OCI-LY1 (cell line): ENCODE results near the gene GEMIN4.

ENCODE experiments used
- H2AFZ ChIP-seq: fragments of 200-600 bp; sonication (generic), shearing (Covaris generic); 2 replicates; pipeline ENCODE4 v1.6.0; 2014; ENCODE audit warnings: antibody characterized with exemption, mild to moderate bottlenecking, low read length
- H3F3A ChIP-seq: fragments of 200-600 bp; sonication (generic), shearing (Covaris generic); 2 replicates; pipeline ENCODE4 v1.6.0; 2014; ENCODE audit warnings: mild to moderate bottlenecking, antibody characterized with exemption, low read length, moderate library complexity; ENCODE audit not compliant: insufficient read depth
- H3K27ac ChIP-seq: fragments of 200-600 bp; sonication (generic); 2 replicates; pipeline ENCODE4 v1.5.1; 2014; ENCODE audit warnings: low read length, mixed run types, mild to moderate bottlenecking, low read depth; ENCODE audit not compliant: poor library complexity, severe bottlenecking
- H3K27me3 ChIP-seq: fragments of 200-600 bp; sonication (generic); 2 replicates; pipeline ENCODE4 v1.6.0; 2014; ENCODE audit warnings: antibody characterized with exemption, mild to moderate bottlenecking, low read length, moderate library complexity; ENCODE audit not compliant: insufficient read depth
- H3K36me3 ChIP-seq: fragments of 200-600 bp; sonication (generic); 2 replicates; pipeline ENCODE4 v1.6.1; 2014; ENCODE audit warnings: mild to moderate bottlenecking, antibody characterized with exemption, low read length, moderate library complexity, mixed read lengths; ENCODE audit not compliant: insufficient read depth
- H3K4me1 ChIP-seq: fragments of 200-600 bp; sonication (generic); 2 replicates; pipeline ENCODE4 v1.5.1; 2014; ENCODE audit warnings: mild to moderate bottlenecking, low read length, moderate library complexity; ENCODE audit not compliant: insufficient read depth, severe bottlenecking
- H3K4me2 ChIP-seq: fragments of 200-600 bp; sonication (generic), shearing (Covaris generic); 2 replicates; pipeline ENCODE4 v1.6.1; 2014; ENCODE audit warnings: low read length
- H3K4me3 ChIP-seq: fragments of 200-600 bp; sonication (generic); 2 replicates; pipeline ENCODE4 v1.5.1; 2014; ENCODE audit warnings: low read length, low read depth, mild to moderate bottlenecking, mixed read lengths; ENCODE audit not compliant: poor library complexity, severe bottlenecking
- H3K79me2 ChIP-seq: fragments of 200-600 bp; shearing (Covaris generic); 2 replicates; pipeline ENCODE4 v1.6.1; 2016; ENCODE audit warnings: mixed run types, low read length, mixed read lengths; ENCODE audit not compliant: insufficient read depth
- H3K9ac ChIP-seq: fragments of 200-600 bp; sonication (generic), shearing (Covaris generic); 2 replicates; pipeline ENCODE4 v1.6.1; 2014; ENCODE audit warnings: mild to moderate bottlenecking, low read length, mixed read lengths
- H3K9me2 ChIP-seq: fragments of 200-600 bp; sonication (generic), shearing (Covaris generic); 2 replicates; pipeline ENCODE4 v1.6.1; 2014; ENCODE audit warnings: low read depth, mild to moderate bottlenecking, low read length, mixed read lengths
- H3K9me3 ChIP-seq: fragments of 200-600 bp; shearing (Covaris generic); 2 replicates; pipeline ENCODE4 v1.6.1; 2014; ENCODE audit warnings: low read length, mixed read lengths
- H4K20me1 ChIP-seq: fragments of 200-600 bp; sonication (generic), shearing (Covaris generic); 2 replicates; pipeline ENCODE4 v1.6.0; 2016; ENCODE audit warnings: mild to moderate bottlenecking, low read length; ENCODE audit not compliant: insufficient read depth
- CTCF ChIP-seq: fragments of 200-600 bp; sonication (generic), shearing (Covaris generic); IDR thresholded peaks from 2 replicates; pipeline ENCODE4 v1.5.1; 2017; ENCODE audit warnings: mild to moderate bottlenecking, antibody characterized with exemption, low read length, moderate library complexity, mixed read lengths
- EZH2 ChIP-seq: fragments of 200-600 bp; sonication (generic), shearing (Covaris generic); IDR thresholded peaks from 2 replicates; pipeline ENCODE4 v1.8.0; 2017; ENCODE audit warnings: borderline replicate concordance, mixed run types, mild to moderate bottlenecking, antibody characterized with exemption, low read length, moderate library complexity, mixed read lengths

GEMIN4 gene

GRCh38 chr17:708132-708531 is 43.9 kb downstream of the GEMIN4 start:
- no peak overlapping the region for H3K4me3 ChIP-seq
- peaks cover 33% of the 10 kb centered on the region for H3K36me3 ChIP-seq
- no peaks in the 10 kb centered on the region for H3K9me3 ChIP-seq
- no peak overlapping the region for H3K27ac ChIP-seq
- no peak overlapping the region for H3K9ac ChIP-seq
- H3K27me3 ChIP-seq: no peaks in the 10 kb centered on the region
- H3K4me1 ChIP-seq: peaks cover 4% of the 10 kb centered on the region
- TF ChIP-seq CTCF (no peak), EZH2 (no peak)
- no peak overlapping the region for H3K4me2 ChIP-seq
- no peaks in the 10 kb centered on the region for H3K9me2 ChIP-seq
- H4K20me1 ChIP-seq: peaks cover 3% of the 10 kb centered on the region; the same call in 1 of the 2 replicates
- H2AFZ ChIP-seq: no peak overlapping the region
- H3F3A ChIP-seq: no peaks in the 10 kb centered on the region
- H3K79me2 ChIP-seq: peaks cover 17% of the 10 kb centered on the region

- Histone ChIP-seq H3F3A (no peaks in the 10 kb centered on the region), H3K4me2 (no peak overlapping the region), H4K20me1 (peaks cover 3% of the 10 kb centered on the region; the same call in 1 of the 2 replicates), H3K36me3 (peaks cover 33% of the 10 kb centered on the region), H3K4me1 (no peaks in the 10 kb centered on the region), H3K9me2 (no peaks in the 10 kb centered on the region), H3K27ac (no peak overlapping the region), H3K4me3 (no peak overlapping the region), H3K27me3 (no peaks in the 10 kb centered on the region), H2AFZ (no peak overlapping the region), H3K79me2 (no peaks in the 10 kb centered on the region), H3K9me3 (no peaks in the 10 kb centered on the region), H3K9ac (no peak overlapping the region)
- TF ChIP-seq EZH2 (no peak), CTCF (no peak)
These were observed 46.2 kb downstream of the GEMIN4 start for GRCh38 chr17:705863-706262.

GRCh38 chr17:705011-705410 is 47.1 kb downstream of the GEMIN4 start:
- no peaks in the 10 kb centered on the region for H3K4me1 ChIP-seq
- no peaks in the 10 kb centered on the region for H3K9me2 ChIP-seq
- H4K20me1 ChIP-seq: peaks cover 3% of the 10 kb centered on the region; the same call in 1 of the 2 replicates
- TF ChIP-seq CTCF: no peak
- TF ChIP-seq EZH2: no peak
- peaks cover 33% of the 10 kb centered on the region for H3K36me3 ChIP-seq
- no peaks in the 10 kb centered on the region for H3K9me3 ChIP-seq
- no peaks in the 10 kb centered on the region for H3K79me2 ChIP-seq
- no peak overlapping the region for H3K9ac ChIP-seq
- H3K4me3 ChIP-seq: no peak overlapping the region
- H3K27ac ChIP-seq: no peak overlapping the region
- no peak overlapping the region for H2AFZ ChIP-seq
- H3K27me3 ChIP-seq: no peaks in the 10 kb centered on the region
- no peak overlapping the region for H3K4me2 ChIP-seq
- H3F3A ChIP-seq: no peaks in the 10 kb centered on the region
